Measurements from ENCODE around the gene PTMA. TPM values are rescaled to one million over a fixed set of nuclear protein-coding genes. Genes with fewer than 3 reads are reported as not detected.

PTMA gene
- total RNA-seq, 2 experiments from 2014 or later = 2,780 to 3,053 TPM

Small RNA genes within 50 kb of the gene (small RNA-seq; reads per million reads assigned to genes)
- gene RF00015 = not detected

Other genes starting within 250 kb of the PTMA start
- 255 and 413 TPM in 2 replicates for gene NCL, start 244.0 kb upstream of the PTMA start, total RNA-seq (2014; rRNA removed; shearing (Covaris generic))
- 895 and 1,007 TPM in 2 replicates for gene NCL, start 244.0 kb upstream of the PTMA start, total RNA-seq (2022)
- gene NMUR1, start 178.1 kb upstream of the PTMA start, total RNA-seq (2014; rRNA removed; shearing (Covaris generic)) = not detected in 2 replicates
- not detected in 2 replicates for gene NMUR1, start 178.1 kb upstream of the PTMA start, total RNA-seq (2022)
- not detected in 2 replicates for gene TEX44, start 115.7 kb upstream of the PTMA start, total RNA-seq (2014; rRNA removed; shearing (Covaris generic))
- not detected in 2 replicates for gene TEX44, start 115.7 kb upstream of the PTMA start, total RNA-seq (2022)
- gene PDE6D, start 72.8 kb downstream of the PTMA start, total RNA-seq (2014; rRNA removed; shearing (Covaris generic)) = 47.4 and 50.3 TPM in 2 replicates
- 49.0 and 54.6 TPM in 2 replicates for gene PDE6D, start 72.8 kb downstream of the PTMA start, total RNA-seq (2022)
- gene COPS7B, start 77.9 kb downstream of the PTMA start, total RNA-seq (2014; rRNA removed; shearing (Covaris generic)) = 50.6 and 55.5 TPM in 2 replicates
- gene COPS7B, start 77.9 kb downstream of the PTMA start, total RNA-seq (2022) = 76.6 and 86.8 TPM in 2 replicates
- gene NPPC, start 217.9 kb downstream of the PTMA start, total RNA-seq (2014; rRNA removed; shearing (Covaris generic)) = not detected in 2 replicates
- gene NPPC, start 217.9 kb downstream of the PTMA start, total RNA-seq (2022) = not detected in 2 replicates